Measurements from ENCODE around the gene PUDP. TPM values are rescaled to one million over a fixed set of nuclear protein-coding genes. Genes with fewer than 3 reads are reported as not detected.
A peak's percentile ranks its signal among the peaks of the same experiment; 100 is the strongest.

The PUDP gene
- total RNA-seq, 2 donors from 2014 or later: 19.4 to 37.2 TPM

DNA sequence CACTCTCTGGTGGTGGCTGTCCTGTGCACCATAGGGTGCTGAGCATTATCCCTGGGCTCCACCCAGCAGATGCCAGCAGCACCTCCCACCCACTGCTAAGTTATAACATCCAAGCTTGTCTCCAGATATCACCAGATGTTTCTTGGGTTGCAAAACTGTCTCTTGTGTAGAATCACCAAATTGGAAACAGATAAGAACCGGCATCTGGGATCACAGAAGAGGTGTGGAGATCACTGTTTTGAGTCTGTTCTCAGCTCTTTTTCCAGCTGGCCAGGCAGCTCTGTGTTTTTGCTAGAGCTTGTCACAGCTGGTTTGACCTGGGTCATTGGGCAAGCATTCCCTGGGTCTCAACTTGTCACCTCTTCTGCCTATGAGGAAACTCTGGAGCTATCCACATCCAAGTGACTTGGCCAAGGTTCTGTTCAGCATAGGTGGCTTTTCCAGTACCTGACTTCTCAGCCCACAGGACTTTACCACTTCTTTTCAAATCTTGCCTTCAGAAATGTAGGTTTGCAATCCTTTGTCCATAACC, 15.3 kb upstream of the PUDP start:
- Histone ChIP-seq H3K4me3 (ENCODE audit: low read length) (no peak overlapping the region), H3K4me1 (ENCODE audit: control insufficient read depth, insufficient read depth, low read length) (no peaks in the 10 kb centered on the region), H3K27me3 (ENCODE audit: control insufficient read depth, insufficient read depth, low read length, poor library complexity, severe bottlenecking) (no peaks in the 10 kb centered on the region), H3K27ac (ENCODE audit: low read depth, low read length) (no peak overlapping the region), H3K9ac (ENCODE audit: extremely low read depth, low read length, poor library complexity, severe bottlenecking) (no peak overlapping the region), H3K36me3 (ENCODE audit: control insufficient read depth, insufficient read depth, low read length) (no peaks in the 10 kb centered on the region), H3K9me3 (ENCODE audit: control insufficient read depth, low read length) (no peaks in the 10 kb centered on the region)
- TF ChIP-seq, protein P1, sequence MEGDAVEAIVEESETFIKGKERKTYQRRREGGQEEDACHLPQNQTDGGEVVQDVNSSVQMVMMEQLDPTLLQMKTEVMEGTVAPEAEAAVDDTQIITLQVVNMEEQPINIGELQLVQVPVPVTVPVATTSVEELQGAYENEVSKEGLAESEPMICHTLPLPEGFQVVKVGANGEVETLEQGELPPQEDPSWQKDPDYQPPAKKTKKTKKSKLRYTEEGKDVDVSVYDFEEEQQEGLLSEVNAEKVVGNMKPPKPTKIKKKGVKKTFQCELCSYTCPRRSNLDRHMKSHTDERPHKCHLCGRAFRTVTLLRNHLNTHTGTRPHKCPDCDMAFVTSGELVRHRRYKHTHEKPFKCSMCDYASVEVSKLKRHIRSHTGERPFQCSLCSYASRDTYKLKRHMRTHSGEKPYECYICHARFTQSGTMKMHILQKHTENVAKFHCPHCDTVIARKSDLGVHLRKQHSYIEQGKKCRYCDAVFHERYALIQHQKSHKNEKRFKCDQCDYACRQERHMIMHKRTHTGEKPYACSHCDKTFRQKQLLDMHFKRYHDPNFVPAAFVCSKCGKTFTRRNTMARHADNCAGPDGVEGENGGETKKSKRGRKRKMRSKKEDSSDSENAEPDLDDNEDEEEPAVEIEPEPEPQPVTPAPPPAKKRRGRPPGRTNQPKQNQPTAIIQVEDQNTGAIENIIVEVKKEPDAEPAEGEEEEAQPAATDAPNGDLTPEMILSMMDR (conservative IDR thresholded peaks at IDR 0.05): no peak
- DNase-seq: no peak
- Mint-ChIP-seq H3K36me3 (ENCODE audit: low read depth) (no peaks in the 10 kb centered on the region), H3K9me3 (peaks cover 3% of the 10 kb centered on the region), H3K4me1 (peaks cover 8% of the 10 kb centered on the region), H3K27ac (no peak overlapping the region), H3K27me3 (ENCODE audit: insufficient read depth) (no peaks in the 10 kb centered on the region), H3K4me3 (no peak overlapping the region)
- WGBS, 2 experiments (ENCODE audit: insufficient coverage in 1 of 2, insufficient read length in 1 of 2): 88% methylated on average over 1 of the region's 1 CpG; no CpG with 5 or more reads in 1 of the 2 experiments

GRCh38 chrX:7159149-7159861, 11.4 kb upstream of the PUDP start:
- Mint-ChIP-seq H3K27ac (no peak overlapping the region), H3K36me3 (ENCODE audit: low read depth) (no peaks in the 10 kb centered on the region), H3K4me1 (peaks cover 10% of the 10 kb centered on the region), H3K4me3 (no peak overlapping the region), H3K27me3 (ENCODE audit: insufficient read depth) (peaks cover 1% of the 10 kb centered on the region), H3K9me3 (no peaks in the 10 kb centered on the region)
- Histone ChIP-seq H3K27ac (ENCODE audit: low read depth, low read length) (no peak overlapping the region), H3K9me3 (ENCODE audit: control insufficient read depth, low read length) (no peaks in the 10 kb centered on the region), H3K4me3 (ENCODE audit: low read length) (no peak overlapping the region), H3K36me3 (ENCODE audit: control insufficient read depth, insufficient read depth, low read length) (no peaks in the 10 kb centered on the region), H3K27me3 (ENCODE audit: control insufficient read depth, insufficient read depth, low read length, poor library complexity, severe bottlenecking) (no peaks in the 10 kb centered on the region), H3K9ac (ENCODE audit: extremely low read depth, low read length, poor library complexity, severe bottlenecking) (no peak overlapping the region), H3K4me1 (ENCODE audit: control insufficient read depth, insufficient read depth, low read length) (no peaks in the 10 kb centered on the region)
- no peak for DNase-seq
- TF ChIP-seq, protein P1 (conservative IDR thresholded peaks at IDR 0.05): no peak
- WGBS, 2 experiments (ENCODE audit: insufficient coverage in 1 of 2, insufficient read length in 1 of 2): 75 to 80% methylated on average over 4 to 6 of the region's 7 CpGs

DNA sequence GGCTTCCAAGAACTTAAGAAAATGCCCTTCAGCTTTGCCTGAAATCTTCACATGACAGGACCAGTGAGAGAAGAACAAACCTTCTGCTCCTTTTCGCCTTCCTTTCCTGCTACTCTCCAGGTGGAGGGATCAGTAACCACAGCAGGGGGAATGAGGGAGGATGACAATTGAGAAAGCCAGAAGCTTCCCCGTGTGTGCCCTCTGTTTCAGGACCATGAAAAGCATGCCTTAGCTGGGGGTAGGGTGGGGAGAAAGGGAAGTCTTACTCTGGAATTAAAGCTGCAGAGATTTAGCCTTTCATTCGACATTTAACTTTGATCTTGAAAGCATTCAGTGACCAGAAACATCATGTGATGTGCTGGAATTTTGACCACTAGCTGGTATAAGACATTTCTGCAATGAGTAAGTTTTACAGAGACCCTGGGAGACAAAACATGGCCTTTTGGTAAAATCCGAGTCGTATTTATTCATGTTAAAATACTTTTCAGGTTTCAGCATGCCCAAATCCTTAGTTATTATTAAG, 10.6 kb upstream of the PUDP start:
- no peak overlapping the region for H3K9ac ChIP-seq (ENCODE audit: extremely low read depth, low read length, poor library complexity, severe bottlenecking)
- 40 to 56% methylated on average over 1 to 2 of the region's 5 CpGs for WGBS, 2 experiments (ENCODE audit: insufficient coverage in 1 of 2, insufficient read length in 1 of 2)
- no peaks in the 10 kb centered on the region for H3K4me1 ChIP-seq (ENCODE audit: control insufficient read depth, insufficient read depth, low read length)
- TF ChIP-seq, protein P1 (conservative IDR thresholded peaks at IDR 0.05): no peak
- no peak overlapping the region for H3K4me3 Mint-ChIP-seq
- DNase-seq: peak; percentile 53
- H3K9me3 ChIP-seq (ENCODE audit: control insufficient read depth, low read length): no peaks in the 10 kb centered on the region
- H3K27me3 Mint-ChIP-seq (ENCODE audit: insufficient read depth): peaks cover 9% of the 10 kb centered on the region
- H3K27ac Mint-ChIP-seq: no peak overlapping the region
- no peak overlapping the region for H3K4me3 ChIP-seq (ENCODE audit: low read length)
- H3K27ac ChIP-seq (ENCODE audit: low read depth, low read length): no peak overlapping the region
- H3K9me3 Mint-ChIP-seq: no peaks in the 10 kb centered on the region
- no peaks in the 10 kb centered on the region for H3K36me3 Mint-ChIP-seq (ENCODE audit: low read depth)
- no peaks in the 10 kb centered on the region for H3K36me3 ChIP-seq (ENCODE audit: control insufficient read depth, insufficient read depth, low read length)
- no peaks in the 10 kb centered on the region for H3K27me3 ChIP-seq (ENCODE audit: control insufficient read depth, insufficient read depth, low read length, poor library complexity, severe bottlenecking)
- peaks cover 10% of the 10 kb centered on the region for H3K4me1 Mint-ChIP-seq
